ENCODE data around the gene PTDSS2. TPM values are rescaled to one million over a fixed set of nuclear protein-coding genes. Genes with fewer than 3 reads are reported as not detected.

Gene PTDSS2
- total RNA-seq, 2 experiments from 2014 or later, result 14.8 to 18.8 TPM

- Mint-ChIP-seq H3K36me3 (ENCODE audit: low read depth) (no peaks in the 10 kb centered on the region), H3K27me3 (no peaks in the 10 kb centered on the region), H3K9me3 (ENCODE audit: low read depth) (no peaks in the 10 kb centered on the region), H3K4me1 (no peaks in the 10 kb centered on the region), H3K4me3 (no peak overlapping the region), H3K27ac (no peak overlapping the region)
- ChIA-PET CTCF (no interaction called here), POLR2A (no interaction called here)
- ATAC-seq, result no peak
- no peak for DNase-seq
- intact Hi-C loops (cut with DNase I, micrococcal nuclease), result no loop called here
Observed at GRCh38 chr11:474914-475506, 24.9 kb downstream of the PTDSS2 start.

- no peak overlapping the region for H3K4me3 Mint-ChIP-seq
- intact Hi-C loops (cut with DNase I, micrococcal nuclease), result no loop called here
Observed at GRCh38 chr11:475941-476340, 25.9 kb downstream of the PTDSS2 start.

GRCh38 chr11:476416-476815 is 26.3 kb downstream of the PTDSS2 start:
- H3K36me3 Mint-ChIP-seq (ENCODE audit: low read depth), result peaks cover 2% of the 10 kb centered on the region
- DNase-seq (no peak), ATAC-seq (no peak)
- no peaks in the 10 kb centered on the region for H3K27me3 Mint-ChIP-seq
- no peak overlapping the region for H3K4me3 Mint-ChIP-seq
- H3K9me3 Mint-ChIP-seq (ENCODE audit: low read depth), result no peaks in the 10 kb centered on the region
- H3K4me1 Mint-ChIP-seq, result no peaks in the 10 kb centered on the region
- H3K27ac Mint-ChIP-seq, result no peak overlapping the region
- intact Hi-C loops (cut with DNase I, micrococcal nuclease), result no loop called here
- POLR2A ChIA-PET, result no interaction called here
- CTCF ChIA-PET, result no interaction called here

More at GRCh38 chr11:475941-476340, 25.9 kb downstream of the PTDSS2 start:
- ATAC-seq (no peak), DNase-seq (no peak)
- no peaks in the 10 kb centered on the region for H3K9me3 Mint-ChIP-seq (ENCODE audit: low read depth)
- no peaks in the 10 kb centered on the region for H3K27me3 Mint-ChIP-seq
- CTCF ChIA-PET, result no interaction called here
- no peaks in the 10 kb centered on the region for H3K4me1 Mint-ChIP-seq
- H3K27ac Mint-ChIP-seq, result no peak overlapping the region
- H3K36me3 Mint-ChIP-seq (ENCODE audit: low read depth), result peaks cover under 1% of the 10 kb centered on the region
- POLR2A ChIA-PET, result no interaction called here

GRCh38 chr11:477052-477715 is 27.1 kb downstream of the PTDSS2 start:
- H3K9me3 Mint-ChIP-seq (ENCODE audit: low read depth), result no peaks in the 10 kb centered on the region
- no peak for ATAC-seq
- CTCF ChIA-PET, result interaction anchor here (1.4 kb wide), 1 partner anchor 12 kb away, joined by 3 read pairs; no protein-coding TSS in a partner anchor
- POLR2A ChIA-PET, result no interaction called here
- H3K27ac Mint-ChIP-seq, result no peak overlapping the region
- H3K36me3 Mint-ChIP-seq (ENCODE audit: low read depth), result peaks cover 2% of the 10 kb centered on the region
- no peak for DNase-seq
- H3K4me1 Mint-ChIP-seq, result no peaks in the 10 kb centered on the region
- no peaks in the 10 kb centered on the region for H3K27me3 Mint-ChIP-seq
- H3K4me3 Mint-ChIP-seq, result no peak overlapping the region
- intact Hi-C loops (cut with DNase I, micrococcal nuclease), result no loop called here

GRCh38 chr11:479311-479710 is 29.2 kb downstream of the PTDSS2 start:
- Mint-ChIP-seq H3K4me1 (no peaks in the 10 kb centered on the region), H3K4me3 (no peak overlapping the region), H3K36me3 (ENCODE audit: low read depth) (peaks cover 2% of the 10 kb centered on the region), H3K27ac (no peak overlapping the region), H3K9me3 (ENCODE audit: low read depth) (no peaks in the 10 kb centered on the region), H3K27me3 (no peaks in the 10 kb centered on the region)
- ChIA-PET POLR2A (no interaction called here), CTCF (no interaction called here)
- no peak for DNase-seq
- no peak for ATAC-seq
- intact Hi-C loops (cut with DNase I, micrococcal nuclease), result no loop called here

- POLR2A ChIA-PET, result no interaction called here
- H3K9me3 Mint-ChIP-seq (ENCODE audit: low read depth), result no peaks in the 10 kb centered on the region
- intact Hi-C loops (cut with DNase I, micrococcal nuclease), result no loop called here
- CTCF ChIA-PET, result no interaction called here
- H3K27me3 Mint-ChIP-seq, result no peaks in the 10 kb centered on the region
- H3K27ac Mint-ChIP-seq, result no peak overlapping the region
- no peaks in the 10 kb centered on the region for H3K4me1 Mint-ChIP-seq
- ATAC-seq, result no peak
- peaks cover 2% of the 10 kb centered on the region for H3K36me3 Mint-ChIP-seq (ENCODE audit: low read depth)
- no peak overlapping the region for H3K4me3 Mint-ChIP-seq
- no peak for DNase-seq
Observed at GRCh38 chr11:484616-485015, 34.5 kb downstream of the PTDSS2 start.

GRCh38 chr11:486189-486588 is 36.1 kb downstream of the PTDSS2 start:
- H3K27me3 Mint-ChIP-seq, result no peaks in the 10 kb centered on the region
- no peaks in the 10 kb centered on the region for H3K36me3 Mint-ChIP-seq (ENCODE audit: low read depth)
- H3K4me3 Mint-ChIP-seq, result no peak overlapping the region
- DNase-seq, result no peak
- no peaks in the 10 kb centered on the region for H3K4me1 Mint-ChIP-seq
- CTCF ChIA-PET, result no interaction called here
- intact Hi-C loops (cut with DNase I, micrococcal nuclease), result no loop called here
- POLR2A ChIA-PET, result no interaction called here
- H3K9me3 Mint-ChIP-seq (ENCODE audit: low read depth), result no peaks in the 10 kb centered on the region
- ATAC-seq, result no peak
- H3K27ac Mint-ChIP-seq, result no peak overlapping the region

GRCh38 chr11:487571-488021 is 37.5 kb downstream of the PTDSS2 start:
- H3K4me3 Mint-ChIP-seq, result no peak overlapping the region
- H3K27me3 Mint-ChIP-seq, result no peaks in the 10 kb centered on the region
- no peaks in the 10 kb centered on the region for H3K9me3 Mint-ChIP-seq (ENCODE audit: low read depth)
- no peaks in the 10 kb centered on the region for H3K4me1 Mint-ChIP-seq
- H3K27ac Mint-ChIP-seq, result no peak overlapping the region
- CTCF ChIA-PET, result no interaction called here
- no peak for ATAC-seq
- POLR2A ChIA-PET, result no interaction called here
- intact Hi-C loops (cut with DNase I, micrococcal nuclease), result no loop called here
- no peaks in the 10 kb centered on the region for H3K36me3 Mint-ChIP-seq (ENCODE audit: low read depth)
- DNase-seq, result no peak

GRCh38 chr11:488062-488461 is 38.0 kb downstream of the PTDSS2 start:
- POLR2A ChIA-PET, result no interaction called here

GRCh38 chr11:488579-488978 is 38.5 kb downstream of the PTDSS2 start:
- intact Hi-C loops (cut with DNase I, micrococcal nuclease), result no loop called here
- H3K4me3 Mint-ChIP-seq, result no peak overlapping the region
- H3K27ac Mint-ChIP-seq, result no peak overlapping the region
- DNase-seq, result no peak
- H3K4me1 Mint-ChIP-seq, result no peaks in the 10 kb centered on the region
- no peaks in the 10 kb centered on the region for H3K9me3 Mint-ChIP-seq (ENCODE audit: low read depth)
- ChIA-PET CTCF (no interaction called here), POLR2A (no interaction called here)
- no peaks in the 10 kb centered on the region for H3K36me3 Mint-ChIP-seq (ENCODE audit: low read depth)
- no peaks in the 10 kb centered on the region for H3K27me3 Mint-ChIP-seq
- no peak for ATAC-seq

More at GRCh38 chr11:488062-488461, 38.0 kb downstream of the PTDSS2 start:
- Mint-ChIP-seq H3K4me1 (no peaks in the 10 kb centered on the region), H3K36me3 (ENCODE audit: low read depth) (no peaks in the 10 kb centered on the region), H3K9me3 (ENCODE audit: low read depth) (no peaks in the 10 kb centered on the region), H3K27ac (no peak overlapping the region), H3K4me3 (no peak overlapping the region), H3K27me3 (no peaks in the 10 kb centered on the region)
- intact Hi-C loops (cut with DNase I, micrococcal nuclease), result no loop called here
- ATAC-seq, result no peak
- CTCF ChIA-PET, result no interaction called here
- DNase-seq, result no peak

- ChIA-PET POLR2A (no interaction called here), CTCF (no interaction called here)
- no peak for ATAC-seq
- no peaks in the 10 kb centered on the region for H3K27me3 Mint-ChIP-seq
- no peak overlapping the region for H3K4me3 Mint-ChIP-seq
- H3K4me1 Mint-ChIP-seq, result no peaks in the 10 kb centered on the region
- H3K36me3 Mint-ChIP-seq (ENCODE audit: low read depth), result no peaks in the 10 kb centered on the region
- DNase-seq, result no peak
- H3K27ac Mint-ChIP-seq, result no peak overlapping the region
- intact Hi-C loops (cut with DNase I, micrococcal nuclease), result no loop called here
- no peaks in the 10 kb centered on the region for H3K9me3 Mint-ChIP-seq (ENCODE audit: low read depth)
Observed at GRCh38 chr11:488992-489391, 38.9 kb downstream of the PTDSS2 start.

- POLR2A ChIA-PET, result no interaction called here
- H3K9me3 Mint-ChIP-seq (ENCODE audit: low read depth), result no peaks in the 10 kb centered on the region
- no peaks in the 10 kb centered on the region for H3K4me1 Mint-ChIP-seq
- H3K27me3 Mint-ChIP-seq, result no peaks in the 10 kb centered on the region
- intact Hi-C loops (cut with DNase I, micrococcal nuclease), result no loop called here
- DNase-seq (no peak), ATAC-seq (no peak)
- no peak overlapping the region for H3K4me3 Mint-ChIP-seq
- no peak overlapping the region for H3K27ac Mint-ChIP-seq
- peaks cover 2% of the 10 kb centered on the region for H3K36me3 Mint-ChIP-seq (ENCODE audit: low read depth)
- CTCF ChIA-PET, result no interaction called here
Observed at GRCh38 chr11:489610-490185, 39.6 kb downstream of the PTDSS2 start.

All from activated CD4-positive, alpha-beta T cell treated with anti-CD3 and anti-CD28 coated beads for 36 hours (primary cell).